ENCODE results near the gene ZNHIT1. TPM values are rescaled to one million over a fixed set of nuclear protein-coding genes. Genes with fewer than 3 reads are reported as not detected.
A peak's percentile ranks its signal among the peaks of the same experiment; 100 is the strongest.

ZNHIT1 gene
- total RNA-seq, 2 donors from 2014 or later: 56.5 to 61.7 TPM

DNA sequence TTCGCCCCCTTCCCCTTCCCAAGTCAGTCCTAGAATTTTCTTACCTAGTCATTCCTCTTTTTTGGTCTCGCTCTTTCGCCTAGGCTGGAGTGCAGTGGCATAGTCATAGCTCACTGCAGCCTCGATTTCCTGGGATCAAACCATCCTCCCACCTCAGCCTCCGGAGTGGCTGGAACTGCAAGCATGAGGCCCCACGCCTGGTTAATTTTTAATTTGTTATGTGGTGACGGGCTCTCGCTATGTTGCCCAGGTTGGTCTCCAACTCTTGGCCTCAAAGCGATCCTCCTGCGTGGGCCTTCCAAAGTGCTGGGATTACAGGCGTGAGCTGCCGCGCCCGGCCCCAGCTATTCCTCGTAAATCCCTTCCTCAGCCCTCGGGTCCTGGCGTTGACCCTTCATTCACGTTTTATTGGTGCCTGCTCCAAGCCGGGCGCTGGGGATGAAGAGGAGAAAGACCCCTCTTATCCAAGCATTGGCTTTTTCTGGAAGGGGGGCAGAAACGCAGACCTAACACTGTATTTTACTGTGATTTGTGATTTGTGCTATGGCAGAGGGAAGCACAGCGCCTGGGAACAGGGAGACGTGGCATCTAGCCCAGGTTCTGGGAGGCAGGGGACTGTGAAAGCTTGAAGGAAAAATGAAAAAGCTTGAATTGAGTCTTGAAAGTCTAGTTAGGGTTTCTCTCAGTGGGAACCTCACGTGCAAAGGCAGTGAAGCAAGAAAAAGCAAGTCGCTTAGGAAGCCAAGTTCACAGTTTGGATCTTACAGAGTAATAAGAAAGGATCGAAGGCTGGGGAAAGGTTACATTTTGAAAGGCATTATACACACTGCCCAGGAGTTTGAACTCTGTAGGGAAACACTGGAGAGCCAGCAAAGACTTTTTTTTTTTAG is 516 bp downstream of the ZNHIT1 start:
- no peak for DNase-seq
- H3K27ac ChIP-seq (ENCODE audit: low read depth, low read length): no peak overlapping the region
- Mint-ChIP-seq H3K27me3 (ENCODE audit: insufficient read depth) (no peaks in the 10 kb centered on the region), H3K4me1 (peaks cover 13% of the 10 kb centered on the region), H3K4me3 (peak overlapping the region; percentile 96), H3K36me3 (ENCODE audit: low read depth) (peaks cover 36% of the 10 kb centered on the region), H3K27ac (peak overlapping the region; percentile 93), H3K9me3 (no peaks in the 10 kb centered on the region)
- H3K36me3 ChIP-seq (ENCODE audit: control insufficient read depth, insufficient read depth, low read length): peaks cover 14% of the 10 kb centered on the region
- H3K9me3 ChIP-seq (ENCODE audit: control insufficient read depth, low read length): no peaks in the 10 kb centered on the region
- H3K4me1 ChIP-seq (ENCODE audit: control insufficient read depth, insufficient read depth, low read length): no peaks in the 10 kb centered on the region
- peak overlapping the region; percentile 94 for H3K9ac ChIP-seq (ENCODE audit: extremely low read depth, low read length, poor library complexity, severe bottlenecking)
- H3K4me3 ChIP-seq (ENCODE audit: low read length): peak overlapping the region; percentile 99
- no peaks in the 10 kb centered on the region for H3K27me3 ChIP-seq (ENCODE audit: control insufficient read depth, insufficient read depth, low read length, poor library complexity, severe bottlenecking)
- 15 to 18% methylated on average over 20 to 26 of the region's 26 CpGs for WGBS, 2 experiments (ENCODE audit: insufficient coverage in 1 of 2, insufficient read length in 1 of 2)
- no peak for TF ChIP-seq CTCF (conservative IDR thresholded peaks at IDR 0.05)

DNA sequence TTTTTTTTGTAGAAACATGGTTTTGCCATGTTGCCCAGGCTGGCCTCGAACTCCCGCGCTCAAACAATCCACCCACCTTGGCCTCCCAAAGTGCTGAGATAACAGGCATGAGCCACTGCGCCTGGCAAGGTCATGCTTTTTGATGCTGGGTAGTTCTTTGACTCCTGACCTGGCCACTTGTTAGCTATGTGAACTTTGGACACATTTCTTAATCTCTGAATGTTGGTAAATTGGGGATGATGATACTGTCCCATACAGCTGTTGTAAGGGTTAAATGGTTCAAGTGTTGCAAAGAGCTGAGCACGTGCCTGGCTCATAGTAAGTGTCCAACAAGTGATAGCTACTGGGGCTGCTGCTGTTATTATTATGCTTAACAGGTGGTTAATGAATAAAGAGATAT is 2.3 kb downstream of the ZNHIT1 start:
- Mint-ChIP-seq H3K9me3 (no peaks in the 10 kb centered on the region), H3K27me3 (ENCODE audit: insufficient read depth) (no peaks in the 10 kb centered on the region), H3K27ac (no peak overlapping the region), H3K4me1 (peaks cover 13% of the 10 kb centered on the region), H3K36me3 (ENCODE audit: low read depth) (peaks cover 39% of the 10 kb centered on the region), H3K4me3 (no peak overlapping the region)
- H3K4me3 ChIP-seq (ENCODE audit: low read length): no peak overlapping the region
- TF ChIP-seq CTCF (conservative IDR thresholded peaks at IDR 0.05): no peak
- 97 to 100% methylated on average over 5 of the region's 5 CpGs for WGBS, 2 experiments (ENCODE audit: insufficient coverage in 1 of 2, insufficient read length in 1 of 2)
- DNase-seq: no peak
- H3K4me1 ChIP-seq (ENCODE audit: control insufficient read depth, insufficient read depth, low read length): no peaks in the 10 kb centered on the region
- H3K9me3 ChIP-seq (ENCODE audit: control insufficient read depth, low read length): no peaks in the 10 kb centered on the region
- H3K9ac ChIP-seq (ENCODE audit: extremely low read depth, low read length, poor library complexity, severe bottlenecking): no peak overlapping the region
- no peaks in the 10 kb centered on the region for H3K27me3 ChIP-seq (ENCODE audit: control insufficient read depth, insufficient read depth, low read length, poor library complexity, severe bottlenecking)
- H3K27ac ChIP-seq (ENCODE audit: low read depth, low read length): no peak overlapping the region
- H3K36me3 ChIP-seq (ENCODE audit: control insufficient read depth, insufficient read depth, low read length): peaks cover 17% of the 10 kb centered on the region

- Histone ChIP-seq H3K27ac (ENCODE audit: low read depth, low read length) (no peak overlapping the region), H3K9me3 (ENCODE audit: control insufficient read depth, low read length) (no peaks in the 10 kb centered on the region), H3K4me1 (ENCODE audit: control insufficient read depth, insufficient read depth, low read length) (no peaks in the 10 kb centered on the region), H3K9ac (ENCODE audit: extremely low read depth, low read length, poor library complexity, severe bottlenecking) (no peak overlapping the region), H3K36me3 (ENCODE audit: control insufficient read depth, insufficient read depth, low read length) (peaks cover 31% of the 10 kb centered on the region), H3K4me3 (ENCODE audit: low read length) (no peak overlapping the region), H3K27me3 (ENCODE audit: control insufficient read depth, insufficient read depth, low read length, poor library complexity, severe bottlenecking) (no peaks in the 10 kb centered on the region)
- 92% methylated on average over 16 to 27 of the region's 27 CpGs for WGBS, 2 experiments (ENCODE audit: insufficient coverage in 1 of 2, insufficient read length in 1 of 2)
- Mint-ChIP-seq H3K36me3 (ENCODE audit: low read depth) (peaks cover 40% of the 10 kb centered on the region), H3K4me1 (peaks cover 5% of the 10 kb centered on the region), H3K9me3 (no peaks in the 10 kb centered on the region), H3K27me3 (ENCODE audit: insufficient read depth) (no peaks in the 10 kb centered on the region), H3K4me3 (no peak overlapping the region), H3K27ac (peak overlapping the region; percentile 17)
- DNase-seq: no peak
- TF ChIP-seq CTCF (conservative IDR thresholded peaks at IDR 0.05): no peak
Observed at GRCh38 chr7:101222275-101222830, 4.4 kb downstream of the ZNHIT1 start.

Measured in endodermal cell (in vitro differentiated cells).